HCT116 (cell line): Measurements from ENCODE around the gene TTC27. TPM values are rescaled to one million over a fixed set of nuclear protein-coding genes. Genes with fewer than 3 reads are reported as not detected.

Experiments
- ATAC-seq: fragments of 200-7000 bp; cut with Tn5 transposase; 2 replicates; pipeline ENCODE4 v1.9.1; 2020; ENCODE audit warnings: mild to moderate bottlenecking, moderate library complexity
- BruUV-seq: library from RNA; stranded (reverse); fragments of 400-500 nt; replicated peaks from 2 replicates; lab custom pipeline; 2021; lab: Mats Ljungman, UMichigan
- CTCF ChIA-PET: fragments of 300-600 bp; sonication (Branson Sonifier 250); formaldehyde crosslinking; loops from one replicate; lab custom pipeline; 2021; ENCODE audit warnings: antibody characterized with exemption; lab: Charles Lee
- POLR2A ChIA-PET: fragments of 300-600, 350-600 bp; sonication (Branson Sonifier 250); formaldehyde crosslinking; loops from one replicate; lab custom pipeline; 2021; ENCODE audit warnings: antibody characterized with exemption; lab: Charles Lee
- RAD21 ChIA-PET, 2 experiments: fragments of 300-600 bp; sonication (Branson Sonifier 250); formaldehyde crosslinking; loops; one replicate each; lab custom pipeline; 2023; ENCODE audit warnings: low total read pairs in 2 of 2; ENCODE audit not compliant: uncharacterized antibody in 2 of 2, unreplicated experiment in 2 of 2, low non-redundant PET in 1 of 2; lab: Charles Lee
- DNase-seq: peaks from one replicate; pipeline ENCODE4 v3.0.0-alpha.2; 2010; ENCODE audit warnings: low read depth, low spot score
- H2AFZ ChIP-seq: fragments of 200-600 bp; shearing (Covaris generic), sonication (generic); 2 replicates; pipeline ENCODE4 v1.6.1; 2017; ENCODE audit warnings: low read depth, mixed run types, mixed read lengths, antibody characterized with exemption, low read length; ENCODE audit not compliant: poor library complexity, severe bottlenecking
- H3K27ac ChIP-seq: 2 replicates; pipeline ENCODE4 v1.5.1; 2012; ENCODE audit warnings: low read depth, low read length
- H3K27me3 ChIP-seq: fragments of 200-600 bp; sonication (generic); 2 replicates; pipeline ENCODE4 v1.6.1; 2016; ENCODE audit warnings: mixed run types, low read length, mixed read lengths; ENCODE audit not compliant: insufficient read depth
- H3K36me3 ChIP-seq, 2 experiments: fragments of 200-500 bp in 1 of 2; fragments of 200-600 bp in 1 of 2; sonication (Bioruptor generic) in 1 of 2; sonication (generic) in 1 of 2; 2 replicates each; pipeline versions ENCODE4 v1.5.1 to v1.6.1; 2014 to 2016; ENCODE audit warnings: low read length in 2 of 2, inconsistent platforms in 1 of 2, mixed read lengths in 1 of 2, mixed run types in 1 of 2; ENCODE audit not compliant: insufficient read depth in 2 of 2, control insufficient read depth in 1 of 2
- H3K4me1 ChIP-seq, 2 experiments: fragments of 200-600 bp in 1 of 2; sonication (generic) in 1 of 2; 2 replicates each; pipeline versions ENCODE4 v1.5.1 to v1.6.1; 2012 to 2017; ENCODE audit warnings: low read length in 2 of 2, inconsistent platforms in 1 of 2, mild to moderate bottlenecking in 1 of 2, mixed read lengths in 1 of 2, mixed run types in 1 of 2, moderate library complexity in 1 of 2; ENCODE audit not compliant: insufficient read depth in 2 of 2, control insufficient read depth in 1 of 2
- H3K4me2 ChIP-seq: fragments of 200-600 bp; sonication (generic); 2 replicates; pipeline ENCODE4 v1.6.1; 2017; ENCODE audit warnings: mixed run types, low read length, mixed read lengths
- H3K4me3 ChIP-seq, 2 experiments: fragments of 200-600 bp in 1 of 2; sonication (generic) in 1 of 2; replicated peaks in 1 of 2; 2 replicates each; pipeline ENCODE4 v1.5.1; 2011 to 2016; ENCODE audit warnings: low read length in 2 of 2, control low read depth in 1 of 2, low read depth in 1 of 2, mild to moderate bottlenecking in 1 of 2, mixed read lengths in 1 of 2, mixed run types in 1 of 2
- H3K79me2 ChIP-seq: fragments of 200-600 bp; sonication (generic); 2 replicates; pipeline ENCODE4 v1.6.1; 2017; ENCODE audit warnings: mild to moderate bottlenecking, mixed run types, low read length, moderate library complexity, mixed read lengths; ENCODE audit not compliant: insufficient read depth
- H3K9ac ChIP-seq: fragments of 200-600 bp; sonication (generic); 2 replicates; pipeline ENCODE4 v1.6.1; 2016; ENCODE audit warnings: low read length, mixed read lengths
- H3K9me2 ChIP-seq: fragments of 200-600 bp; sonication (generic), shearing (Covaris generic); 2 replicates; pipeline ENCODE4 v1.6.1; 2017; ENCODE audit warnings: mixed run types, mild to moderate bottlenecking, moderate library complexity; ENCODE audit not compliant: insufficient read depth
- H3K9me3 ChIP-seq, 2 experiments: fragments of 200-500 bp in 1 of 2; fragments of 200-600 bp in 1 of 2; sonication (Bioruptor generic) in 1 of 2; sonication (generic) in 1 of 2; 2 replicates each; pipeline ENCODE4 v1.6.1; 2014 to 2017; ENCODE audit warnings: low read length in 2 of 2, mixed read lengths in 2 of 2, inconsistent platforms in 1 of 2, low read depth in 1 of 2, mild to moderate bottlenecking in 1 of 2, mixed run types in 1 of 2, moderate library complexity in 1 of 2; ENCODE audit not compliant: control insufficient read depth in 1 of 2, insufficient read depth in 1 of 2
- H4K20me1 ChIP-seq: fragments of 200-600 bp; sonication (generic), shearing (Covaris generic); 2 replicates; pipeline ENCODE4 v1.6.1; 2017; ENCODE audit warnings: mixed run types, mild to moderate bottlenecking, moderate library complexity; ENCODE audit not compliant: insufficient read depth
- CBX3 ChIP-seq: IDR thresholded peaks from 2 replicates; pipeline ENCODE4 v1.6.1; 2012; ENCODE audit warnings: low read depth
- CTCF ChIP-seq, 3 experiments: fragments of 200-600 bp in 1 of 3; sonication (generic) in 1 of 3; IDR thresholded peaks in 2 of 3; conservative IDR thresholded peaks in 1 of 3; 2 replicates each; pipeline ENCODE4 v1.5.1; 2012 to 2017; ENCODE audit warnings: low read depth in 2 of 3, low read length in 2 of 3, antibody characterized with exemption in 1 of 3, borderline replicate concordance in 1 of 3, control low read depth in 1 of 3, mild to moderate bottlenecking in 1 of 3, mixed read lengths in 1 of 3, mixed run types in 1 of 3, moderate library complexity in 1 of 3; ENCODE audit not compliant: insufficient read depth in 1 of 3
- ELF1 ChIP-seq: IDR thresholded peaks from 2 replicates; pipeline ENCODE4 v1.6.1; 2012; ENCODE audit warnings: low read depth, borderline replicate concordance
- FOSL1 ChIP-seq: IDR thresholded peaks from 2 replicates; pipeline ENCODE4 v1.6.1; 2012; ENCODE audit warnings: low read depth
- JUND ChIP-seq: IDR thresholded peaks from 2 replicates; pipeline ENCODE4 v1.6.1; 2012
- POLR2A ChIP-seq: IDR thresholded peaks from 2 replicates; pipeline ENCODE4 v1.7.0; 2011; ENCODE audit warnings: borderline replicate concordance; ENCODE audit not compliant: insufficient read depth, insufficient read length; ENCODE audit errors: extremely low read depth
- POLR2AphosphoS5 ChIP-seq: IDR thresholded peaks from 2 replicates; pipeline ENCODE4 v1.6.1; 2011; ENCODE audit warnings: mild to moderate bottlenecking, low read depth, low read length, moderate library complexity
- REST ChIP-seq: IDR thresholded peaks from 2 replicates; pipeline ENCODE4 v1.6.1; 2012; ENCODE audit warnings: low read depth
- SP1 ChIP-seq: IDR thresholded peaks from 2 replicates; pipeline ENCODE4 v1.6.1; 2012; ENCODE audit warnings: low read depth
- SRF ChIP-seq: IDR thresholded peaks from 2 replicates; pipeline ENCODE4 v1.6.1; 2012; ENCODE audit warnings: low read depth
- TCF7L2 ChIP-seq: IDR thresholded peaks from 2 replicates; pipeline ENCODE4 v1.7.0; 2011; ENCODE audit warnings: borderline replicate concordance, inconsistent platforms; ENCODE audit not compliant: insufficient read depth, insufficient read length; ENCODE audit errors: extremely low read depth
- YY1 ChIP-seq: IDR thresholded peaks from 2 replicates; pipeline ENCODE4 v1.6.1; 2011; ENCODE audit warnings: low read length, low read depth, moderate library complexity, mild to moderate bottlenecking; ENCODE audit not compliant: insufficient replicate concordance; ENCODE audit errors: extremely low read depth
- ZFX ChIP-seq: fragments of 450-650 bp; IDR thresholded peaks from 2 replicates; pipeline ENCODE4 v1.6.1; 2017
- ZNF274 ChIP-seq: fragments of 200-500 bp; sonication (Bioruptor generic); IDR thresholded peaks from 2 replicates; pipeline ENCODE4 v1.6.1; 2014; ENCODE audit warnings: mild to moderate bottlenecking, low read depth, low read length, inconsistent platforms
- intact Hi-C: fragments of 100-400 bp; cut with micrococcal nuclease; formaldehyde crosslinking; loops from 2 replicates; pipeline ENCODE4 v1.10.0; 2022
- total RNA-seq: library from RNA; stranded (reverse); gene quantifications from one replicate; pipeline ENCODE4 v1.2.1, GENCODE V29; 2021; ENCODE audit not compliant: unreplicated experiment

TTC27 gene
- total RNA-seq, 1 experiment from 2014 or later: 24.4 TPM

DNA sequence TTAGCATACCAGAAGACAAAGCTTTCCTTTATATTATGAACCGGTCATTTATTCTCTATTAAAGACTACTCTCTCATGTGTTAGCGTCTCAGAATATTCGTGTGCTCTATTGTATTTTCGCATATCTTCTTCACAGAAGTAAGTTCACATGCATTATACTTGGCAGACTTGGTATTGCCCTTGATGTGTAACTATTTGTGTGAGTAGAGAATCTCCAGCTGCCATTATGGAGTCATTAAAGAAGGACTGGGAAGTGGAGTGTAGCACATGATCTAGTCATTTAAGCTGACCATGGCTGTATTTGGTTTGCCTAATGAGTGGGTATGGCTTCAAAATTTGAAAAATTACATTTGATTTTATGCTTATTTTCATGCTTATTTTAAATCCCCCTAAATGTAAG lies 92.9 kb downstream of the TTC27 start:
- no peaks in the 10 kb centered on the region for H4K20me1 ChIP-seq
- H3K4me3 ChIP-seq: no peak overlapping the region
- H3K9me3 ChIP-seq: no peaks in the 10 kb centered on the region
- no peaks in the 10 kb centered on the region for H3K9me2 ChIP-seq
- no peak for ATAC-seq
- no peak for DNase-seq
- no peak overlapping the region for H3K9ac ChIP-seq
- H2AFZ ChIP-seq: no peak overlapping the region
- TF ChIP-seq ZNF274 (no peak), SP1 (no peak), POLR2A (no peak), ELF1 (no peak), SRF (no peak), YY1 (no peak), TCF7L2 (no peak)
- no peak overlapping the region for H3K27ac ChIP-seq
- intact Hi-C loops: no loop called here
- H3K4me2 ChIP-seq: no peak overlapping the region
- no peaks in the 10 kb centered on the region for H3K27me3 ChIP-seq
- no peaks in the 10 kb centered on the region for H3K4me1 ChIP-seq
- no peaks in the 10 kb centered on the region for H3K36me3 ChIP-seq
- RAD21 ChIA-PET: no interaction called here
- POLR2A ChIA-PET: no interaction called here
- no peaks in the 10 kb centered on the region for H3K79me2 ChIP-seq
- BruUV-seq: no TSS peak
- CTCF ChIA-PET: no interaction called here

- H3K79me2 ChIP-seq: no peaks in the 10 kb centered on the region
- no peaks in the 10 kb centered on the region for H3K36me3 ChIP-seq
- no peaks in the 10 kb centered on the region for H4K20me1 ChIP-seq
- no peak overlapping the region for H3K9ac ChIP-seq
- ChIA-PET POLR2A (no interaction called here), CTCF (no interaction called here), RAD21 (no interaction called here)
- H3K27ac ChIP-seq: no peak overlapping the region
- no peaks in the 10 kb centered on the region for H3K27me3 ChIP-seq
- intact Hi-C loops: no loop called here
- H3K4me2 ChIP-seq: no peak overlapping the region
- no peaks in the 10 kb centered on the region for H3K9me2 ChIP-seq
- DNase-seq (no peak), ATAC-seq (no peak)
- no peaks in the 10 kb centered on the region for H3K9me3 ChIP-seq
- H3K4me1 ChIP-seq: no peaks in the 10 kb centered on the region
- no TSS peak for BruUV-seq
- H3K4me3 ChIP-seq: no peak overlapping the region
- H2AFZ ChIP-seq: no peak overlapping the region
- TF ChIP-seq POLR2A (no peak), CBX3 (no peak), FOSL1 (no peak), TCF7L2 (no peak), ZFX (no peak), POLR2AphosphoS5 (no peak), CTCF (IDR thresholded peaks at IDR 0.05 in 2 of 3, conservative IDR thresholded peaks at IDR 0.05 in 1 of 3; ENCODE audit: borderline replicate concordance in 1 of 3, insufficient read depth in 1 of 3, low read depth in 2 of 3, low read length in 2 of 3) (no peak), JUND (no peak), REST (no peak)
Observed at GRCh38 chr2:32721376-32721775, 93.5 kb downstream of the TTC27 start.
